ENCODE data around the gene SLC28A2. TPM values are rescaled to one million over a fixed set of nuclear protein-coding genes. Genes with fewer than 3 reads are reported as not detected.
"Not testable (repeated sequence)": the region's sequence is repeated elsewhere in the genome, so short reads cannot be mapped to it uniquely, and the experiment has no call there.

Gene SLC28A2
- total RNA-seq, 1 donor from 2014 or later = 86.6 TPM

GRCh38 chr15:45262906-45263461 is 10.9 kb downstream of the SLC28A2 start:
- DNase-seq (ENCODE audit: low spot score) = no peak

GRCh38 chr15:45263854-45264253 is 11.8 kb downstream of the SLC28A2 start:
- no peak for DNase-seq (ENCODE audit: low spot score)

- no peak for DNase-seq (ENCODE audit: low spot score)
Measured at GRCh38 chr15:45265506-45265905, 13.5 kb downstream of the SLC28A2 start.

- DNase-seq (ENCODE audit: low spot score) = peak; percentile 44
Measured at GRCh38 chr15:45268135-45268534, 16.1 kb downstream of the SLC28A2 start.

- no peak for DNase-seq (ENCODE audit: low spot score)
Measured at GRCh38 chr15:45274636-45275380, 22.8 kb downstream of the SLC28A2 start.

GRCh38 chr15:45276831-45277230 is 24.8 kb downstream of the SLC28A2 start:
- DNase-seq (ENCODE audit: low spot score) = no peak

- peak; percentile 98 for DNase-seq (ENCODE audit: low spot score)
Measured at GRCh38 chr15:45279024-45279698, 27.1 kb downstream of the SLC28A2 start.

- no peak for DNase-seq (ENCODE audit: low spot score)
Measured at GRCh38 chr15:45285413-45285812, 33.4 kb downstream of the SLC28A2 start.

GRCh38 chr15:45287390-45287956 is 35.4 kb downstream of the SLC28A2 start:
- DNase-seq (ENCODE audit: low spot score) = no peak

GRCh38 chr15:45288947-45289346 is 36.9 kb downstream of the SLC28A2 start:
- no peak for DNase-seq (ENCODE audit: low spot score)

GRCh38 chr15:45291822-45292582 is 40.0 kb downstream of the SLC28A2 start:
- no peak for DNase-seq (ENCODE audit: low spot score)

GRCh38 chr15:45293326-45293725 is 41.3 kb downstream of the SLC28A2 start:
- DNase-seq (ENCODE audit: low spot score) = not testable (repeated sequence)

GRCh38 chr15:45298964-45299378 is 46.9 kb downstream of the SLC28A2 start:
- DNase-seq (ENCODE audit: low spot score) = not testable (repeated sequence)

- no peak for DNase-seq (ENCODE audit: low spot score)
Measured at GRCh38 chr15:45304711-45305110, 52.7 kb downstream of the SLC28A2 start.

GRCh38 chr15:45306105-45306504 is 54.1 kb downstream of the SLC28A2 start:
- no peak for DNase-seq (ENCODE audit: low spot score)

GRCh38 chr15:45307230-45307924 is 55.3 kb downstream of the SLC28A2 start:
- DNase-seq (ENCODE audit: low spot score) = no peak

GRCh38 chr15:45314117-45314516 is 62.1 kb downstream of the SLC28A2 start:
- not testable (repeated sequence) for DNase-seq (ENCODE audit: low spot score)

- DNase-seq (ENCODE audit: low spot score) = peak; percentile 55
Measured at GRCh38 chr15:45314960-45315359, 62.9 kb downstream of the SLC28A2 start.

GRCh38 chr15:45319472-45320214 is 67.6 kb downstream of the SLC28A2 start:
- no peak for DNase-seq (ENCODE audit: low spot score)

GRCh38 chr15:45320581-45321205 is 68.7 kb downstream of the SLC28A2 start:
- no peak for DNase-seq (ENCODE audit: low spot score)
